Stimulated activated naive CD8-positive, alpha-beta T cell treated with anti-CD3 and anti-CD28 coated beads, Interleukin-15, amount 100 ng/mL, for 72 hours (primary cell): ENCODE data around the gene PLCB1.
"Not testable (repeated sequence)": the region's sequence is repeated elsewhere in the genome, so short reads cannot be mapped to it uniquely, and the experiment has no call there.

Experiments used
- ATAC-seq: fragments of 150-1000 bp; cut with Tn5 transposase; 2 replicates; pipeline ENCODE4 v1.10.0; 2021; ENCODE audit warnings: mild to moderate bottlenecking, moderate library complexity
- DNase-seq, 2 donors: peaks; one replicate each; pipeline ENCODE4 v3.0.0; 2021 to 2022
- H3K27ac Mint-ChIP-seq, 2 donors: one replicate each; pipeline ENCODE4 v1.8.0; 2022; ENCODE audit warnings: mild to moderate bottlenecking in 2 of 2, mixed read lengths in 2 of 2, moderate library complexity in 2 of 2
- H3K27me3 Mint-ChIP-seq: one replicate; pipeline ENCODE4 v1.8.0; 2022; ENCODE audit warnings: mixed read lengths
- H3K4me1 Mint-ChIP-seq: one replicate; pipeline ENCODE4 v1.8.0; 2022; ENCODE audit warnings: mild to moderate bottlenecking, mixed read lengths
- H3K4me3 Mint-ChIP-seq, 2 donors: one replicate each; pipeline ENCODE4 v1.8.0; 2022; ENCODE audit warnings: mild to moderate bottlenecking in 2 of 2, mixed read lengths in 2 of 2, moderate library complexity in 1 of 2
- H3K9me3 Mint-ChIP-seq, 2 donors: one replicate each; pipeline ENCODE4 v1.8.0; 2022; ENCODE audit warnings: mixed read lengths in 2 of 2

PLCB1 gene

DNA sequence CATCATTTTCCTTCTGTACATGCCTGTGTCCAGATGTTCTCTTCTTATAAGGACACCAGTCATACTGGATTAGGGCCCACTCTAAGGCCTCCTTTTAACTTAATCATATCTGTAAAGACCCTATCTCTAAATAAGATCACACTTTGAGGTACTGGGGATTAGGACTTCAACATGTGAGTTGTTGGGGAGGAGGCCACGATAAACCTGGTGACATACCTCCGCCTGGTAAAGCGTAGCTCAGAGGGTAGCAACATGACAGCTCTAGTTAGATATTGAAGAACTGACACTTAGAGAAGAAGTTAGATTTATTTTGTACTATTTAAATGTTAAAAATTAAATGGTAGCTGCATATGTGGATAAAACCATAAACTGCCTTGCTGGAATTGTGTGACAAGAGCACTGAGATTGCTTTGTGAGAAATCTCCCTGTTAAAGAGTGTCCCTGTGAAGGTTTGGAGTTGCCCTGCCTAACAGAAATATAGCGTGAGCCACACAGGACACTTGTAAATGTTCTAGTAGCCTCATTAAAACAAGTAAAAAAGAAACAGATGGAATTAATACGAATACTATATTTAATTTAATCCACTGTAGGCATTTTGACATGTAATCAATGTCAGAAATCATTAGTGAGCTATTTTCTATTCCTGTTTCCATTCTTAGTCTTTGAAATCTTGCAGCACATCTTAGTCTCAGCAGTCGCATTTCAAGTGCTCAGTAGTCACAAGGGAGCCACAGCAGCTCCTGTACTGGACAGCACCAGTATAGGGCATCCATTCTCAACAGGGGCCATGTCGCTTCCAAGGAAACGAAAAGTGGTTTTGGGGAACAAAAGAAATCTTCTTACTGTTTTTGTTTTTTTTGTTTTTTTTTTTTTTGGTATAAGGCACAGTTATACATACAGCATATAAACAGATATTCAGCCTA lies 13.4 kb downstream of the PLCB1 start:
- Mint-ChIP-seq H3K4me3 (no peak overlapping the region), H3K27ac (no peak overlapping the region), H3K9me3 (no peaks in the 10 kb centered on the region), H3K27me3 (no peaks in the 10 kb centered on the region), H3K4me1 (peaks cover 13% of the 10 kb centered on the region)
- DNase-seq (no peak), ATAC-seq (no peak)

- no peaks in the 10 kb centered on the region for H3K27me3 Mint-ChIP-seq
- peaks cover 19% of the 10 kb centered on the region for H3K4me1 Mint-ChIP-seq
- ATAC-seq (no peak), DNase-seq (no peak)
- no peak overlapping the region for H3K27ac Mint-ChIP-seq
- no peaks in the 10 kb centered on the region for H3K9me3 Mint-ChIP-seq
- H3K4me3 Mint-ChIP-seq = no peak overlapping the region
Observed at GRCh38 chr20:8147476-8147875, 15.4 kb downstream of the PLCB1 start.

GRCh38 chr20:8148501-8148900 lies 16.4 kb downstream of the PLCB1 start:
- no peaks in the 10 kb centered on the region for H3K27me3 Mint-ChIP-seq
- DNase-seq = no peak
- H3K27ac Mint-ChIP-seq = no peak overlapping the region
- no peak overlapping the region for H3K4me3 Mint-ChIP-seq
- H3K9me3 Mint-ChIP-seq = no peaks in the 10 kb centered on the region
- ATAC-seq = no peak
- H3K4me1 Mint-ChIP-seq = peaks cover 29% of the 10 kb centered on the region

DNA sequence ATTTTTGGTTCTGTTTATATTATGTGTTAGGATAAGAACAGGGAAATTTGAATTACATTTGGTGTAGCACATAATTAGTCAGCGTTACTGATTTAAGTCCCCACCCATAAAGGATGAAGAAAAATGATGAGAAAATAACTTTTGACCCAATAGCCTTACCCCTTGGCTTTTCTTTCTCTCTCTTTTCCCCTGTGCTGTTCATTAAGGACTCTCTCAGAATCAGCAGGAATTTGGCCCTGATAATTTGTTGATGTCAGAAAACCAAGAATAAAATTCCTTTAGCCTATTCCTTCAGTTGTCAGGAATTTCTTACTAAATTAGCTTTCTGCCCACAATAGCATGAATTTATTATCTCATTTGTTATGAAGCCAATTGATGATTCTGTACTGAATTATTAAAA lies 18.5 kb downstream of the PLCB1 start:
- Mint-ChIP-seq H3K27me3 (no peaks in the 10 kb centered on the region), H3K27ac (no peak overlapping the region), H3K9me3 (no peaks in the 10 kb centered on the region), H3K4me3 (no peak overlapping the region), H3K4me1 (peaks cover 34% of the 10 kb centered on the region)
- DNase-seq (no peak), ATAC-seq (no peak)

GRCh38 chr20:8151372-8151771 lies 19.3 kb downstream of the PLCB1 start:
- no peak for ATAC-seq
- H3K27me3 Mint-ChIP-seq = no peaks in the 10 kb centered on the region
- DNase-seq = no peak
- peaks cover 40% of the 10 kb centered on the region for H3K4me1 Mint-ChIP-seq
- no peak overlapping the region for H3K27ac Mint-ChIP-seq
- no peak overlapping the region for H3K4me3 Mint-ChIP-seq
- H3K9me3 Mint-ChIP-seq = no peaks in the 10 kb centered on the region

- Mint-ChIP-seq H3K4me1 (peaks cover 48% of the 10 kb centered on the region), H3K27me3 (no peaks in the 10 kb centered on the region), H3K27ac (no peak overlapping the region), H3K9me3 (no peaks in the 10 kb centered on the region), H3K4me3 (no peak overlapping the region)
- no peak for ATAC-seq
- DNase-seq = no peak
Observed at GRCh38 chr20:8152183-8152582, 20.1 kb downstream of the PLCB1 start.

DNA sequence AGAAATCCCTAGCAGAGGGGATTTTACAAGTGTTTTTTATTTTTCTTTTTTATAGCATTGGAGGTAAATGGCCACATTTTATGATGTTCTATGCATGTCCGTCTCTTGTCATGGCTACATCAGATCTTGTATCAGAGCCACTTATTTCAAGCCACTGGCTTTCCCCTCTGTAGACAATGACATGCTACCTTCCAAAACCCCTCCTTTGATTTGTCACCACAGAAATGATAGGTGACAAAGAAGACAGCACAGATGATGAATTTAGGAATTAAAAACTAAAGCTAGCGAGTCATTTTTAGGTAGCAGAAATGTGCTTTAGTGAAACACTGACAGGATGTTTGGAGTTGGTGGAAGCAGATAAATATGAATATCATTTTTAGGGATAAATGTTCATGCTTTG lies 20.8 kb downstream of the PLCB1 start:
- H3K27ac Mint-ChIP-seq = no peak overlapping the region
- H3K27me3 Mint-ChIP-seq = no peaks in the 10 kb centered on the region
- H3K9me3 Mint-ChIP-seq = peaks cover 0 to under 1% of the 10 kb centered on the region in 2 donors
- H3K4me1 Mint-ChIP-seq = peaks cover 48% of the 10 kb centered on the region
- DNase-seq = no peak
- no peak overlapping the region for H3K4me3 Mint-ChIP-seq
- no peak for ATAC-seq

- H3K4me3 Mint-ChIP-seq = peak overlapping the region in 1 of 2 donors; percentile 21
- no peaks in the 10 kb centered on the region for H3K27me3 Mint-ChIP-seq
- ATAC-seq (peak; percentile 51), DNase-seq (no peak)
- H3K4me1 Mint-ChIP-seq = peaks cover 48% of the 10 kb centered on the region
- H3K9me3 Mint-ChIP-seq = peaks cover 4 to 6% of the 10 kb centered on the region in 2 donors
- no peak overlapping the region for H3K27ac Mint-ChIP-seq
Observed at GRCh38 chr20:8153281-8153908, 21.3 kb downstream of the PLCB1 start.

GRCh38 chr20:8154638-8155037 lies 22.6 kb downstream of the PLCB1 start:
- ATAC-seq (no peak), DNase-seq (no peak)
- Mint-ChIP-seq H3K4me1 (peaks cover 48% of the 10 kb centered on the region), H3K4me3 (no peak overlapping the region), H3K27me3 (no peaks in the 10 kb centered on the region), H3K9me3 (peaks cover 8 to 10% of the 10 kb centered on the region in 2 donors), H3K27ac (no peak overlapping the region)

- DNase-seq = no peak
- H3K4me3 Mint-ChIP-seq = no peak overlapping the region
- peaks cover 14 to 15% of the 10 kb centered on the region in 2 donors for H3K9me3 Mint-ChIP-seq
- no peak overlapping the region for H3K27ac Mint-ChIP-seq
- no peaks in the 10 kb centered on the region for H3K27me3 Mint-ChIP-seq
- H3K4me1 Mint-ChIP-seq = peaks cover 48% of the 10 kb centered on the region
- ATAC-seq = no peak
Observed at GRCh38 chr20:8155229-8155628, 23.2 kb downstream of the PLCB1 start.

- Mint-ChIP-seq H3K27ac (no peak overlapping the region), H3K4me3 (no peak overlapping the region), H3K9me3 (peaks cover 15% of the 10 kb centered on the region in 2 donors), H3K4me1 (peaks cover 48% of the 10 kb centered on the region), H3K27me3 (no peaks in the 10 kb centered on the region)
- ATAC-seq (no peak), DNase-seq (no peak)
Observed at GRCh38 chr20:8155812-8156211, 23.7 kb downstream of the PLCB1 start.

DNA sequence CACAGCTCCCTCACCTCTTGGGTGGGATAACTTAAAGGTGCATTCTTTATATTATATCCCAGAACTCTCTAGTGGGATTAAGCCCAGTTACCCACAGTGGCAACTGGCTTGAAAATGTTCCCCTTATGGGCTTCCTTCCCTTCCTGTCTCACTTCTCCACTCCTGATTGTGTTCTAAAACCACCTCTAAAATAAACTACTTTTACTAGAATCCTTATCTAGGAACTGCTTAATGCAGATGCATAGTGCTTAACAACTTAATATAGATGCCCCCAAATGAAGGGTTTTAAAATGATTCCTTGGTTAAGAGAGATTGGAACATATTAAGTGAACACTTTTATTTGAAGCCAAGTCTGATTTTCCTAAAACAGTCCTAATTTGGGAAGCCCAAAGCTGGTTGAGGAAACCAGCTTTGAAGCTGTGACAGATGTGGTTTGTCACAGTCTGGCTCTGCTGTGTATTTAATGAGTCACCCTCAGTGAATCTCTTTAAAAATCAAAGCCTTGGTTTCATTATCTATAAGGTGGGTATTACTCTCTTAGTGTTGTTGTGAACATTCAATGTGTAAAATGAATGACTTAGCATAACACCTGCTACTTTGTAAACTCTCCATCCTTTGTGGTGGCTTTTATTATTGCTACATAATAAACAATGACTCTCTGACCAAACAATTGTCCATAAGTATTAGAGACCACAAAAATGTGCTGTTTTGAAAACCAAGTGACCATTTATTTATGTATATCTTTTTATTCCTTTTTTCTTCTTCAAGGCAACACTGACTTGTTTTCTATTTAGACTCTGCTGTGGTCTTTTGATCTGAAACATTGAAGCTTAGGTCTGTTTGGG lies 24.4 kb downstream of the PLCB1 start:
- peaks cover 50% of the 10 kb centered on the region for H3K4me1 Mint-ChIP-seq
- no peak overlapping the region for H3K27ac Mint-ChIP-seq
- H3K9me3 Mint-ChIP-seq = peaks cover 15% of the 10 kb centered on the region in 2 donors
- ATAC-seq = peak; percentile 96
- H3K27me3 Mint-ChIP-seq = no peaks in the 10 kb centered on the region
- H3K4me3 Mint-ChIP-seq = no peak overlapping the region
- no peak for DNase-seq

DNA sequence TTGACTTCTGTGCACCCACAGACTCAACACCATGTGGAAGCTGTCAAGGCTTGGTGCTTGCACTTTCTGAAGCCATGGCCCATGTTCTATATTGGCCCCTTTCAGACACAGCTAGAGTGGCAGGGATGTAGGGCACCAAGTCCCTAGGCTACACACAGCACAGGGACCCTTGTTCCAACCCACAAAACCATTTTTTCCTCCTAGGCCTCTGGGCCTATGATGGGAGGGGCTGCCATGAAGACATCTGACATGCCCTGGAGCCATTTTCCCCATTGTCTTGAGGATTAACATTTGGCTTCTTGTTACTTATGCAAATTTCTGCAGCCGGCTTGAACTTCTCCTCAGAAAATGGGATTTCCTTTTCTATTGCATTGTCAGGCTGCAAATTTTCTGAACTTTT lies 27.2 kb downstream of the PLCB1 start:
- H3K27me3 Mint-ChIP-seq, ATAC-seq, H3K4me3 Mint-ChIP-seq, H3K27ac Mint-ChIP-seq, DNase-seq: not testable (repeated sequence)
- H3K4me1 Mint-ChIP-seq = peaks cover 31% of the 10 kb centered on the region
- H3K9me3 Mint-ChIP-seq = peaks cover 15% of the 10 kb centered on the region in 2 donors

DNA sequence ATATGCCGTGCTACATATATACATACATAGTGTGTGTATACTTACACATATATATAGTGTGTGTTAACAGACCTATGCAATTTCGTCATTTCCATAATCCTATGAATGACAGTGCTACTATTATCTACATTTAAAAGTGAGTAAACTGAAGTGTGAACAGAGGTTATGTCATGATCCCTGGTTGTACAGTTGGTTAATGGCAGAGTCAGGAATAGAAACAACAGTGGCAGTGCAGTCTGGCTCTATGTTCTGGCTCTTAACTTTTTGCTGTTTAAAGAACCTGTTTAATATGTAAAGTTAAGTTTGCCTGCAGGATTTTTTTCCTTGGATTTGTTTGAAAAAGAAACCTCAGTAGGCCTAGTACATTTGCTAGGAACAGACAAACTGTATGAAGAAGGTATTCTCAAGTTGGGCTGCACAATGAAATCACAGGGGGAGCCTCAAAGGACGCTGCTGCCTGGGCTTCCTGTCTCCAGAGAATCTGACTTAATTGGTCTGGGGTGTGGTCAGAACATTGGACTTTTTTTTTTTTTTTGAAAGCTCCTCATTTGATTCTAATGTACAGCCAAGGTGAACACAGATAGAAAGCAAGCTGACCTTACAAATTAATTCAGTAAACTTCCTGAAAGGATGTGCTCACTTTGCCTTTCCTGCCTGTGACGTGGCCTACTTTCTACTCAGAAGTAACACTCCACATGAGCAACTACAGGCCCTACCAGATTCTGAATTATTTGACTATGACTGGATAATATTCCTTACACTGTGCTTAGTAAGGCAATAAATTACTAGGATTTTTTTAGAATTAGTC lies 29.4 kb downstream of the PLCB1 start:
- no peaks in the 10 kb centered on the region for H3K27me3 Mint-ChIP-seq
- H3K4me1 Mint-ChIP-seq = peaks cover 12% of the 10 kb centered on the region
- H3K9me3 Mint-ChIP-seq = peaks cover 15% of the 10 kb centered on the region in 2 donors
- peak overlapping the region in 1 of 2 donors; percentile 34 for H3K27ac Mint-ChIP-seq
- no peak overlapping the region for H3K4me3 Mint-ChIP-seq
- DNase-seq (no peak), ATAC-seq (peak; percentile 42)

DNA sequence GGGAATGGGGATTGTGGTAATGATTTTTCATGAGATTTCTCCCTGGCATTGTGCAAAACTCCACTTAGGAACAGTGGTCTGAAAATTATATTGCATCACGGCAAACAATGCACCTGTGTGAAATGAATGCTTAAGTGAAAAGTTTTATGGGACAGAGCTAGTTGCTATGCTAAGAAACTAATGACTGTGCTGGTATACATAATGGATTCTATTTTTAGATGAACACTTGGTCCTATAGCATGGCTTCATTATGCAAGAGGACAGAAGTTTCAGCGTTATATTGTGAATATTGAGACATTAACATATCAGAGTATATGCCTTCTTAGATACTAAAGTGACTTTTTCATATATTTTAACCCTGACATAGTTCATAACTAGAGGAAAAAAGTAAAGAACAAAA lies 30.5 kb downstream of the PLCB1 start:
- no peak for ATAC-seq
- H3K9me3 Mint-ChIP-seq = peaks cover 15% of the 10 kb centered on the region in 2 donors
- H3K4me1 Mint-ChIP-seq = peaks cover 5% of the 10 kb centered on the region
- H3K27ac Mint-ChIP-seq = no peak overlapping the region
- DNase-seq = no peak
- no peaks in the 10 kb centered on the region for H3K27me3 Mint-ChIP-seq
- H3K4me3 Mint-ChIP-seq = no peak overlapping the region
